Activated CD4-positive, alpha-beta T cell treated with anti-CD3 and anti-CD28 coated beads for 36 hours (primary cell): ENCODE data around the gene VIPAS39. TPM values are rescaled to one million over a fixed set of nuclear protein-coding genes. Genes with fewer than 3 reads are reported as not detected.

Experiments
- ATAC-seq: fragments of 200-7000 bp; cut with Tn5 transposase; one replicate; pipeline ENCODE4 v1.10.0; 2021; ENCODE audit warnings: mild to moderate bottlenecking, moderate library complexity
- CTCF ChIA-PET: fragments of 350-600 bp; sonication (Branson Sonifier 250); formaldehyde crosslinking; loops from one replicate; lab custom pipeline; 2021; ENCODE audit warnings: antibody characterized with exemption; lab: Charles Lee
- POLR2A ChIA-PET: fragments of 350-600 bp; sonication (Branson Sonifier 250); formaldehyde crosslinking; loops from one replicate; lab custom pipeline; 2021; ENCODE audit warnings: antibody characterized with exemption, inconsistent platforms; lab: Charles Lee
- DNase-seq: peaks from one replicate; pipeline ENCODE4 v3.0.0-alpha.2; 2020
- H3K27ac Mint-ChIP-seq: one replicate; pipeline ENCODE4 v1.8.0; 2021; ENCODE audit warnings: mixed read lengths
- H3K27me3 Mint-ChIP-seq: one replicate; pipeline ENCODE4 v1.8.0; 2021; ENCODE audit warnings: mixed read lengths
- H3K36me3 Mint-ChIP-seq: one replicate; pipeline ENCODE4 v1.8.0; 2021; ENCODE audit warnings: low read depth, mixed read lengths
- H3K4me1 Mint-ChIP-seq: one replicate; pipeline ENCODE4 v1.8.0; 2021; ENCODE audit warnings: mixed read lengths
- H3K4me3 Mint-ChIP-seq: one replicate; pipeline ENCODE4 v1.8.0; 2021; ENCODE audit warnings: mild to moderate bottlenecking, moderate library complexity, mixed read lengths
- H3K9me3 Mint-ChIP-seq: one replicate; pipeline ENCODE4 v1.8.0; 2021; ENCODE audit warnings: low read depth, mixed read lengths
- intact Hi-C, 2 experiments: fragments of 100-400 bp; cut with DNase I in 1 of 2; cut with micrococcal nuclease in 1 of 2; formaldehyde crosslinking; loops; one replicate each; pipeline versions ENCODE4 v1.14.2 to v1.15.1; 2022 to 2024; cut with DNase I, micrococcal nuclease
- total RNA-seq, 2 experiments: library from RNA; stranded (reverse); gene quantifications; one replicate each; pipeline ENCODE4 v1.2.3, GENCODE V29; 2021

The VIPAS39 gene
- total RNA-seq, 2 experiments from 2014 or later = 16.4 to 20.1 TPM

- Mint-ChIP-seq H3K9me3 (no peaks in the 10 kb centered on the region), H3K27ac (no peak overlapping the region), H3K4me1 (no peaks in the 10 kb centered on the region), H3K27me3 (no peaks in the 10 kb centered on the region), H3K36me3 (no peaks in the 10 kb centered on the region), H3K4me3 (no peak overlapping the region)
- ATAC-seq (no peak), DNase-seq (no peak)
- POLR2A ChIA-PET = no interaction called here
- intact Hi-C loops = no loop called here
- CTCF ChIA-PET = no interaction called here
Measured at GRCh38 chr14:77400216-77400615, 57.2 kb downstream of the VIPAS39 start.

GRCh38 chr14:77390188-77390587 lies 67.2 kb downstream of the VIPAS39 start:
- no peaks in the 10 kb centered on the region for H3K9me3 Mint-ChIP-seq

GRCh38 chr14:77378701-77379100 lies 78.7 kb downstream of the VIPAS39 start:
- H3K9me3 Mint-ChIP-seq = peaks cover 3% of the 10 kb centered on the region
- ChIA-PET CTCF (no interaction called here), POLR2A (interaction anchor here (0.6 kb wide), 1 partner anchor 272 kb away, joined by 3 read pairs; no protein-coding TSS in a partner anchor)
- H3K4me1 Mint-ChIP-seq = peaks cover 24% of the 10 kb centered on the region
- no peak for DNase-seq
- no peak overlapping the region for H3K27ac Mint-ChIP-seq
- intact Hi-C loops = loop anchor here (5.0 to 10.0 kb wide), 2 partner anchors 76 to 354 kb away; partner anchors contain the start of gene IRF2BPL (in 1 of the 2)
- H3K27me3 Mint-ChIP-seq = no peaks in the 10 kb centered on the region
- peaks cover 17% of the 10 kb centered on the region for H3K36me3 Mint-ChIP-seq
- H3K4me3 Mint-ChIP-seq = no peak overlapping the region
- no peak for ATAC-seq

More at GRCh38 chr14:77390188-77390587, 67.2 kb downstream of the VIPAS39 start:
- CTCF ChIA-PET = interaction anchor here (1.6 kb wide), 1 partner anchor 75 kb away, joined by 3 read pairs; no protein-coding TSS in a partner anchor
- no peak for ATAC-seq
- intact Hi-C loops = no loop called here
- POLR2A ChIA-PET = no interaction called here
- Mint-ChIP-seq H3K4me3 (no peak overlapping the region), H3K4me1 (no peaks in the 10 kb centered on the region), H3K27ac (no peak overlapping the region), H3K36me3 (no peaks in the 10 kb centered on the region), H3K27me3 (no peaks in the 10 kb centered on the region)
- no peak for DNase-seq

- DNase-seq (no peak), ATAC-seq (no peak)
- peaks cover 35% of the 10 kb centered on the region for H3K4me1 Mint-ChIP-seq
- H3K27ac Mint-ChIP-seq = no peak overlapping the region
- ChIA-PET CTCF (interaction anchor here (0.6 to 2.0 kb wide), 10 partner anchors 24 to 606 kb away, joined by 3 to 7 read pairs (median 4); no protein-coding TSS in a partner anchor), POLR2A (interaction anchor here (0.6 to 2.0 kb wide), 5 partner anchors 56 to 422 kb away, joined by 3 to 10 read pairs (median 3); partner anchors contain the start of genes ADCK1, GSTZ1 and POMT2)
- peaks cover 26% of the 10 kb centered on the region for H3K36me3 Mint-ChIP-seq
- H3K27me3 Mint-ChIP-seq = no peaks in the 10 kb centered on the region
- H3K9me3 Mint-ChIP-seq = peaks cover 4% of the 10 kb centered on the region
- intact Hi-C loops = loop anchor here (1.0 to 10.0 kb wide), 10 partner anchors 56 to 423 kb away; partner anchors contain the start of genes GSTZ1 (in 2 of the 2), VIPAS39 (in 2 of the 2), ADCK1 (in 1 of the 2) and ALKBH1 (in 1 of the 2)
- no peak overlapping the region for H3K4me3 Mint-ChIP-seq
Measured at GRCh38 chr14:77377502-77377844, 79.9 kb downstream of the VIPAS39 start.

- Mint-ChIP-seq H3K9me3 (peaks cover 4% of the 10 kb centered on the region), H3K36me3 (peaks cover 27% of the 10 kb centered on the region), H3K4me1 (peaks cover 40% of the 10 kb centered on the region), H3K27me3 (no peaks in the 10 kb centered on the region), H3K27ac (peak within 1 kb of the TSS; percentile 86), H3K4me3 (no peak within 1 kb of the TSS)
- ChIA-PET CTCF (interaction anchor here (0.6 to 2.0 kb wide), 10 partner anchors 24 to 606 kb away, joined by 3 to 7 read pairs (median 4); no protein-coding TSS in a partner anchor), POLR2A (interaction anchor here (0.6 to 2.0 kb wide), 5 partner anchors 56 to 423 kb away, joined by 3 to 10 read pairs (median 3); partner anchors contain the start of genes ADCK1, GSTZ1 and POMT2)
- ATAC-seq (peak; percentile 95), DNase-seq (peak; percentile 91)
- intact Hi-C loops = loop anchor here (1.0 to 10.0 kb wide), 10 partner anchors 56 to 423 kb away; partner anchors contain the start of genes GSTZ1 (in 2 of the 2), VIPAS39 (in 2 of the 2), ADCK1 (in 1 of the 2) and ALKBH1 (in 1 of the 2)
Measured at GRCh38 chr14:77376771-77377501, 80.5 kb downstream of the VIPAS39 start, which contains the start of the genes SAMD15 and TMED8. Gene SAMD15, plus strand, starts transcription at chr14:77377379. Its CDS starts 40 bp downstream, at chr14:77377419. Gene TMED8, minus strand, starts transcription at chr14:77377094. Its CDS starts 41 bp downstream, at chr14:77377053.

Other genes starting within 250 kb of the VIPAS39 start
- not detected for gene NGB, start 186.4 kb downstream of the VIPAS39 start, total RNA-seq
- gene POMT2, start 136.7 kb downstream of the VIPAS39 start, total RNA-seq = 10 to 100 TPM; 11.7 to 18.2 TPM
- gene GSTZ1, start 136.6 kb downstream of the VIPAS39 start, total RNA-seq = 10 to 100 TPM; 17.5 to 22.9 TPM
- 10 to 100 TPM; 25.3 to 27.9 TPM for gene TMED8, start 80.5 kb downstream of the VIPAS39 start, total RNA-seq
- under 1 TPM; 0.25 TPM for gene SAMD15, start 80.2 kb downstream of the VIPAS39 start, total RNA-seq
- under 1 TPM; 0.46 to 0.66 TPM for gene NOXRED1, start 34.1 kb downstream of the VIPAS39 start, total RNA-seq
- gene AHSA1, start 492 bp upstream of the VIPAS39 start, total RNA-seq = 100 to 1,000 TPM; 318 to 348 TPM
- gene ISM2, start 41.2 kb upstream of the VIPAS39 start, total RNA-seq = under 1 TPM; 0.41 to 0.53 TPM
- gene SPTLC2, start 159.0 kb upstream of the VIPAS39 start, total RNA-seq = 10 to 100 TPM; 16.8 to 24.6 TPM